H1 (cell line): ENCODE measurements around the gene PPAT. TPM values are rescaled to one million over a fixed set of nuclear protein-coding genes. Genes with fewer than 3 reads are reported as not detected.

ENCODE experiments used
- CTCF ChIA-PET: fragments of 300-600 bp; sonication (Branson Sonifier 250); formaldehyde crosslinking; loops from one replicate; lab custom pipeline; 2021; ENCODE audit not compliant: partially characterized antibody; lab: Charles Lee
- POLR2A ChIA-PET: fragments of 300-600 bp; sonication (Branson Sonifier 250); formaldehyde crosslinking; loops from one replicate; lab custom pipeline; 2021; ENCODE audit warnings: inconsistent platforms; ENCODE audit not compliant: partially characterized antibody; lab: Charles Lee
- DNase-seq, 2 experiments: peaks; one replicate each; pipeline versions ENCODE4 v3.0.0 to v3.0.0-alpha.2; 2010 to 2022; ENCODE audit warnings: low spot score in 2 of 2, low read depth in 1 of 2, mixed read lengths in 1 of 2
- FAIRE-seq: peaks from 2 replicates; lab custom pipeline; 2011; peaks lifted over from hg19 to GRCh38; lab: Jason Lieb, UNC
- H2AFZ ChIP-seq: 2 replicates; pipeline ENCODE4 v1.8.1; 2012; ENCODE audit warnings: low read length, inconsistent platforms
- H2AK5ac ChIP-seq: 2 replicates; pipeline ENCODE4 v1.6.1; 2013; ENCODE audit warnings: low read depth, low read length
- H2BK120ac ChIP-seq: replicated peaks from 2 replicates; pipeline ENCODE3; 2013; ENCODE audit warnings: low read depth, low read length, inconsistent platforms
- H2BK12ac ChIP-seq: 2 replicates; pipeline ENCODE4 v1.6.1; 2013; ENCODE audit warnings: low read depth, low read length
- H2BK15ac ChIP-seq: 2 replicates; pipeline ENCODE4 v1.6.1; 2013; ENCODE audit warnings: low read length
- H2BK20ac ChIP-seq: 2 replicates; pipeline ENCODE4 v1.6.1; 2013; ENCODE audit warnings: low read length
- H2BK5ac ChIP-seq: 2 replicates; pipeline ENCODE4 v1.6.1; 2013; ENCODE audit warnings: low read depth, low read length
- H3K14ac ChIP-seq: 2 replicates; pipeline ENCODE4 v1.6.1; 2013; ENCODE audit warnings: inconsistent platforms; ENCODE audit not compliant: insufficient read length
- H3K18ac ChIP-seq: 2 replicates; pipeline ENCODE4 v1.6.1; 2013; ENCODE audit warnings: low read length; ENCODE audit errors: extremely low read depth
- H3K23ac ChIP-seq: 2 replicates; pipeline ENCODE4 v1.6.1; 2013; ENCODE audit warnings: inconsistent platforms; ENCODE audit not compliant: insufficient read length
- H3K23me2 ChIP-seq: 2 replicates; pipeline ENCODE4 v1.6.1; 2013; ENCODE audit warnings: low read depth, low read length
- H3K27ac ChIP-seq: 2 replicates; pipeline ENCODE4 v1.6.1; 2011; ENCODE audit warnings: low read depth, low read length, inconsistent platforms
- H3K27me3 ChIP-seq, 4 experiments: replicated peaks in 1 of 4; 1 replicate in 1 of 4; 2 replicates in 3 of 4; pipeline versions ENCODE4 v1.6.1 to v1.8.1; 2011 to 2013; ENCODE audit warnings: low read length in 3 of 4, mild to moderate bottlenecking in 3 of 4, inconsistent platforms in 2 of 4, mixed read lengths in 2 of 4, moderate library complexity in 1 of 4; ENCODE audit not compliant: control insufficient read depth in 3 of 4, insufficient read depth in 3 of 4; ENCODE audit errors: extremely low read depth in 1 of 4
- H3K36me3 ChIP-seq, 4 experiments: 2 replicates each; pipeline versions ENCODE4 v1.6.1 to v1.8.1; 2011 to 2013; ENCODE audit warnings: mild to moderate bottlenecking in 4 of 4, low read length in 3 of 4, moderate library complexity in 2 of 4, control low read depth in 1 of 4, inconsistent platforms in 1 of 4; ENCODE audit not compliant: insufficient read depth in 4 of 4, control insufficient read depth in 2 of 4
- H3K4ac ChIP-seq: replicated peaks from 2 replicates; pipeline ENCODE3; 2013; ENCODE audit warnings: low read length, low read depth, mixed read lengths, inconsistent platforms; ENCODE audit not compliant: insufficient read length
- H3K4me1 ChIP-seq, 4 experiments: replicated peaks in 1 of 4; 1 replicate in 1 of 4; 2 replicates in 3 of 4; pipeline versions ENCODE4 v1.6.1 to v1.8.1; 2011 to 2013; ENCODE audit warnings: low read length in 3 of 4, inconsistent platforms in 2 of 4, mixed read lengths in 1 of 4; ENCODE audit not compliant: insufficient read depth in 4 of 4, control insufficient read depth in 3 of 4
- H3K4me2 ChIP-seq, 2 experiments: 2 replicates each; pipeline versions ENCODE4 v1.6.1 to v1.8.1; 2011 to 2013; ENCODE audit warnings: low read depth in 2 of 2, low read length in 2 of 2, control low read depth in 1 of 2, inconsistent platforms in 1 of 2, mild to moderate bottlenecking in 1 of 2; ENCODE audit not compliant: insufficient read depth in 1 of 2
- H3K4me3 ChIP-seq, 4 experiments: fragments of 200-600, 300-600 bp in 1 of 4; sonication (generic), shearing (Covaris generic), sonication (Bioruptor Twin) in 1 of 4; 2 replicates each; pipeline versions ENCODE4 v1.5.1 to v1.8.1; 2011 to 2016; ENCODE audit warnings: low read length in 4 of 4, low read depth in 3 of 4, control low read depth in 2 of 4, inconsistent platforms in 2 of 4, mild to moderate bottlenecking in 2 of 4, mixed read lengths in 1 of 4, moderate library complexity in 1 of 4; ENCODE audit not compliant: insufficient read depth in 2 of 4; ENCODE audit errors: extremely low read depth in 1 of 4
- H3K56ac ChIP-seq: replicated peaks from 2 replicates; pipeline ENCODE3; 2013; ENCODE audit warnings: low read depth, mild to moderate bottlenecking, mixed read lengths, low read length, inconsistent platforms; ENCODE audit not compliant: insufficient read length
- H3K79me1 ChIP-seq: 2 replicates; pipeline ENCODE4 v1.6.1; 2013; ENCODE audit warnings: low read depth, low read length, control low read depth
- H3K79me2 ChIP-seq, 2 experiments: 2 replicates each; pipeline versions ENCODE4 v1.6.1 to v1.8.1; 2012 to 2013; ENCODE audit warnings: low read length in 2 of 2, mild to moderate bottlenecking in 2 of 2, inconsistent platforms in 1 of 2; ENCODE audit not compliant: insufficient read depth in 2 of 2, control insufficient read depth in 1 of 2
- H3K9ac ChIP-seq, 4 experiments: replicated peaks in 1 of 4; 1 replicate in 1 of 4; 2 replicates in 3 of 4; pipeline versions ENCODE4 v1.6.1 to v1.8.1; 2011 to 2013; ENCODE audit warnings: low read depth in 3 of 4, low read length in 3 of 4, control low read depth in 2 of 4, mild to moderate bottlenecking in 2 of 4, moderate library complexity in 2 of 4, inconsistent platforms in 1 of 4; ENCODE audit errors: extremely low read depth in 1 of 4
- H3K9me3 ChIP-seq, 2 experiments: 2 replicates each; pipeline versions ENCODE4 v1.6.1 to v1.8.1; 2012 to 2013; ENCODE audit warnings: mild to moderate bottlenecking in 2 of 2, moderate library complexity in 2 of 2, control low read depth in 1 of 2, inconsistent platforms in 1 of 2, low read depth in 1 of 2, low read length in 1 of 2, mixed read lengths in 1 of 2; ENCODE audit not compliant: insufficient read depth in 2 of 2
- H4K20me1 ChIP-seq, 2 experiments: replicated peaks in 1 of 2; 2 replicates each; pipeline versions ENCODE3 to v1.8.1; 2011 to 2013; ENCODE audit warnings: inconsistent platforms in 2 of 2, low read length in 2 of 2, mild to moderate bottlenecking in 1 of 2; ENCODE audit not compliant: insufficient read depth in 2 of 2, control insufficient read depth in 1 of 2
- H4K5ac ChIP-seq: 2 replicates; pipeline ENCODE4 v1.6.1; 2013; ENCODE audit warnings: low read length, low read depth, mixed read lengths, inconsistent platforms; ENCODE audit not compliant: insufficient read length
- H4K8ac ChIP-seq: 2 replicates; pipeline ENCODE4 v1.8.0; 2013; ENCODE audit warnings: mild to moderate bottlenecking, moderate library complexity, low read length, inconsistent platforms; ENCODE audit not compliant: insufficient read depth; ENCODE audit errors: extremely low read depth
- H4K91ac ChIP-seq: replicated peaks from 2 replicates; pipeline ENCODE3; 2013; ENCODE audit warnings: low read length, mixed read lengths, inconsistent platforms; ENCODE audit not compliant: insufficient read length
- BCL11A ChIP-seq, 2 experiments: IDR thresholded peaks; one replicate each; pipeline ENCODE4 v1.6.1; 2011; ENCODE audit warnings: low read depth in 2 of 2, low read length in 2 of 2, mild to moderate bottlenecking in 2 of 2
- CHD1 ChIP-seq: IDR thresholded peaks from 2 replicates; pipeline ENCODE4 v1.6.1; 2012; ENCODE audit warnings: low read depth, low read length, improper control_type of control experiment
- EGR1 ChIP-seq: IDR thresholded peaks from 2 replicates; pipeline ENCODE4 v1.6.1; 2011; ENCODE audit warnings: low read depth, low read length, borderline replicate concordance
- KDM5A ChIP-seq: fragments of 200-600 bp; IDR thresholded peaks from 2 replicates; pipeline ENCODE4 v1.7.1; 2012; ENCODE audit warnings: mild to moderate bottlenecking, low read length, inconsistent platforms, mixed read lengths
- NANOG ChIP-seq: IDR thresholded peaks from 2 replicates; pipeline ENCODE4 v1.6.1; 2011; ENCODE audit warnings: low read length, low read depth, mild to moderate bottlenecking, inconsistent platforms; ENCODE audit not compliant: insufficient read depth, poor library complexity, severe bottlenecking
- RNF2 ChIP-seq: fragments of 200-900, 300-1000 bp; sonication (generic); IDR thresholded peaks from 2 replicates; pipeline ENCODE4 v1.7.1; 2016; ENCODE audit warnings: borderline replicate concordance, low read depth, mild to moderate bottlenecking, antibody characterized with exemption, low read length; ENCODE audit not compliant: poor library complexity, severe bottlenecking; ENCODE audit errors: missing control alignments
- TAF7 ChIP-seq: optimal IDR thresholded peaks from 2 replicates; pipeline ENCODE3; 2011; ENCODE audit warnings: low read depth, mild to moderate bottlenecking, inconsistent platforms, low read length, moderate library complexity, borderline replicate concordance
- TBP ChIP-seq: IDR thresholded peaks from 2 replicates; pipeline ENCODE4 v1.6.1; 2011; ENCODE audit warnings: low read depth, low read length, improper control_type of control experiment
- TEAD4 ChIP-seq: IDR thresholded peaks from 2 replicates; pipeline ENCODE4 v1.6.1; 2012; ENCODE audit warnings: low read depth, low read length, inconsistent platforms, mixed read lengths
- WGBS, 2 experiments: shearing (Covaris generic) in 1 of 2; methylation state at CpG; one replicate each; pipeline versions ENCODE4 v1.1.6 to v1.1.7; 2013 to 2015; ENCODE audit warnings: low lambda C conversion rate in 2 of 2, mixed read lengths in 2 of 2, inconsistent platforms in 1 of 2, low coverage in 1 of 2, missing lambda C conversion rate in 1 of 2; ENCODE audit not compliant: insufficient replicate concordance in 2 of 2, insufficient coverage in 1 of 2, insufficient read length in 1 of 2; ENCODE audit errors: extremely low coverage in 1 of 2, missing lambda C conversion rate in 1 of 2; 5-methylcytosine and 5-hydroxymethylcytosine counted together
- polyA plus RNA-seq, 7 experiments: library from polyadenylated mRNA; depleted of rRNA in 3 of 7; stranded (reverse) in 5 of 7; unstranded in 2 of 7; fragments of >200 nt in 5 of 7; fragments of 200-250 nt in 2 of 7; gene quantifications; 1 replicate in 5 of 7; 2 replicates in 1 of 7; 4 replicates in 1 of 7; pipeline versions ENCODE4 v1.2.1 to v1.2.3, GENCODE V29; 2011 to 2013; ENCODE audit warnings: missing spikeins in 2 of 7, mixed read lengths in 2 of 7
- total RNA-seq: library from RNA; stranded (reverse); fragmentation: NEBNext Ultra II Directional; extraction: Animal tissue kit (Norgen Biotek cat#: 25700); gene quantifications from 2 replicates; pipeline ENCODE4 v1.2.1, GENCODE V29; 2021
- TF ChIP-seq, protein P1 (sequence below): IDR thresholded peaks from 2 replicates; pipeline ENCODE4 v1.6.1; 2012; ENCODE audit warnings: inconsistent platforms
- TF ChIP-seq, protein P2 (sequence below): IDR thresholded peaks from 2 replicates; pipeline ENCODE4 v1.6.1; 2012; ENCODE audit warnings: low read length, inconsistent platforms

Gene PPAT
- total and polyA plus RNA-seq, 2 of the 8 experiments (the other 6 are each of a cell fraction or from before 2014, with no cell fraction given) = 24.5 to 104 TPM

DNA sequence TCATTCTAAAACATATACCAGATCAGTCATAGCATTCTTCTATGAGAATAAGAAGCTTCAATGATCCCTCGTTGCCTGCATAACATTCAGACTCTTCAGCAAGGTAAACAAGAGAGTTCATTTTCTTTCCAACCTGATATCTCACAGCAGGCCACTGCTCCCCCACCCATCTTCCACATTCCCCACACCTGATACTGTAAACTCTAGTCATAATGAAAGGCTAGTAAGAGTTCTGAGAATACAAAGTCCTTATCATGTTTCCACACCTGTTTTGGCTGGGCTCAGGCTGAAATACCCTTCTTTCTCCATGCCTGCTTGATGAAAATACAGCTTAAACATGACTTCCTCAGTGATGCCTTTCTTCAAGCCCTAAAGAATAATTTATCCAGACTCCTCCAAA, 45.9 kb downstream of the PPAT start:
- Histone ChIP-seq H3K27ac (no peak overlapping the region), H3K18ac (no peak overlapping the region), H3K9ac (no peak overlapping the region), H2BK120ac (no peak overlapping the region), H3K56ac (no peak overlapping the region), H2AK5ac (no peak overlapping the region), H3K4me3 (no peak overlapping the region), H3K23me2 (peaks cover 4% of the 10 kb centered on the region), H3K27me3 (no peaks in the 10 kb centered on the region), H3K23ac (no peak overlapping the region), H3K36me3 (peaks cover 0 to 12% (median 1%) of the 10 kb centered on the region in 4 experiments; a peak in 3 of 8 replicates), H4K8ac (no peak overlapping the region), H3K4me2 (no peak overlapping the region), H3K4me1 (peaks cover 0 to 5% (median 0%) of the 10 kb centered on the region in 4 experiments; a peak in 2 of 7 replicates), H2BK15ac (no peak overlapping the region), H3K14ac (no peak overlapping the region), H4K5ac (no peak overlapping the region), H4K20me1 (peaks cover 0 to 2% of the 10 kb centered on the region in 2 experiments), H2BK20ac (no peak overlapping the region), H2BK5ac (no peak overlapping the region), H3K79me2 (peaks cover 0 to 20% of the 10 kb centered on the region in 2 experiments; a peak in 1 of 4 replicates), H4K91ac (no peak overlapping the region), H3K79me1 (no peaks in the 10 kb centered on the region), H2AFZ (no peak overlapping the region), H3K4ac (no peak overlapping the region), H3K9me3 (no peaks in the 10 kb centered on the region), H2BK12ac (no peak overlapping the region)
- FAIRE-seq (no peak), DNase-seq (no peak)
- WGBS, 2 experiments = 79% methylated on average over 1 of the region's 1 CpG; no CpG with 5 or more reads in 1 of the 2 experiments
- ChIA-PET CTCF (no interaction called here), POLR2A (interaction anchor here (0.8 to 6.1 kb wide), 6 partner anchors 8 to 52 kb away, joined by 3 to 75 read pairs (median 4); partner anchors contain the start of genes PAICS and PPAT)
- TF ChIP-seq EGR1 (no peak), NANOG (no peak), TAF7 (no peak), BCL11A (IDR thresholded peaks at IDR 0.05; ENCODE audit: low read depth in 2 of 2, low read length in 2 of 2) (no peak), RNF2 (no peak), CHD1 (no peak), TBP (no peak), TEAD4 (no peak), KDM5A (no peak)
- TF ChIP-seq, protein P1, sequence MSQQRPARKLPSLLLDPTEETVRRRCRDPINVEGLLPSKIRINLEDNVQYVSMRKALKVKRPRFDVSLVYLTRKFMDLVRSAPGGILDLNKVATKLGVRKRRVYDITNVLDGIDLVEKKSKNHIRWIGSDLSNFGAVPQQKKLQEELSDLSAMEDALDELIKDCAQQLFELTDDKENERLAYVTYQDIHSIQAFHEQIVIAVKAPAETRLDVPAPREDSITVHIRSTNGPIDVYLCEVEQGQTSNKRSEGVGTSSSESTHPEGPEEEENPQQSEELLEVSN = no peak
- TF ChIP-seq, protein P2, sequence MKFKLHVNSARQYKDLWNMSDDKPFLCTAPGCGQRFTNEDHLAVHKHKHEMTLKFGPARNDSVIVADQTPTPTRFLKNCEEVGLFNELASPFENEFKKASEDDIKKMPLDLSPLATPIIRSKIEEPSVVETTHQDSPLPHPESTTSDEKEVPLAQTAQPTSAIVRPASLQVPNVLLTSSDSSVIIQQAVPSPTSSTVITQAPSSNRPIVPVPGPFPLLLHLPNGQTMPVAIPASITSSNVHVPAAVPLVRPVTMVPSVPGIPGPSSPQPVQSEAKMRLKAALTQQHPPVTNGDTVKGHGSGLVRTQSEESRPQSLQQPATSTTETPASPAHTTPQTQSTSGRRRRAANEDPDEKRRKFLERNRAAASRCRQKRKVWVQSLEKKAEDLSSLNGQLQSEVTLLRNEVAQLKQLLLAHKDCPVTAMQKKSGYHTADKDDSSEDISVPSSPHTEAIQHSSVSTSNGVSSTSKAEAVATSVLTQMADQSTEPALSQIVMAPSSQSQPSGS = no peak
